Natural killer cell (primary cell): ENCODE data around the gene STK25. TPM values are rescaled to one million over a fixed set of nuclear protein-coding genes. Genes with fewer than 3 reads are reported as not detected.

Source experiments
- ATAC-seq, 3 donors: fragments of 150-1000 bp in 2 of 3; fragments of 200-7000 bp in 1 of 3; cut with Tn5 transposase; 1 replicate in 1 of 3; 2 replicates in 2 of 3; pipeline ENCODE4 v1.10.0; 2021; ENCODE audit warnings: mild to moderate bottlenecking in 2 of 3, moderate library complexity in 2 of 3
- DNase-seq, 2 donors: peaks; one replicate each; pipeline versions ENCODE4 v3.0.0 to v3.0.0-alpha.2; 2013 to 2021; ENCODE audit warnings: mixed read lengths in 1 of 2
- H3K27ac ChIP-seq: one replicate; pipeline ENCODE4 v1.5.1; 2013; ENCODE audit warnings: mild to moderate bottlenecking, low read length
- H3K27me3 ChIP-seq: one replicate; pipeline ENCODE4 v1.6.1; 2013; ENCODE audit warnings: low read length; ENCODE audit not compliant: control insufficient read depth, insufficient read depth
- H3K36me3 ChIP-seq: one replicate; pipeline ENCODE4 v1.6.1; 2013; ENCODE audit warnings: low read length; ENCODE audit not compliant: control insufficient read depth, insufficient read depth
- H3K4me1 ChIP-seq: one replicate; pipeline ENCODE4 v1.6.1; 2013; ENCODE audit warnings: low read length; ENCODE audit not compliant: control insufficient read depth, insufficient read depth
- H3K4me3 ChIP-seq: one replicate; pipeline ENCODE4 v1.5.1; 2013; ENCODE audit warnings: low read length
- H3K9me3 ChIP-seq: one replicate; pipeline ENCODE4 v1.6.1; 2013; ENCODE audit warnings: low read length; ENCODE audit not compliant: control insufficient read depth, insufficient read depth
- H3K27ac Mint-ChIP-seq, 2 donors: one replicate each; pipeline ENCODE4 v1.8.0; 2022; ENCODE audit warnings: mild to moderate bottlenecking in 2 of 2, mixed read lengths in 2 of 2, moderate library complexity in 1 of 2
- H3K27me3 Mint-ChIP-seq, 2 donors: one replicate each; pipeline ENCODE4 v1.8.0; 2022; ENCODE audit warnings: low read depth in 2 of 2, mixed read lengths in 2 of 2
- H3K36me3 Mint-ChIP-seq: one replicate; pipeline ENCODE4 v1.8.0; 2022; ENCODE audit warnings: mixed read lengths
- H3K4me1 Mint-ChIP-seq, 2 donors: one replicate each; pipeline ENCODE4 v1.8.0; 2022; ENCODE audit warnings: mixed read lengths in 2 of 2
- H3K4me3 Mint-ChIP-seq: one replicate; pipeline ENCODE4 v1.8.0; 2022; ENCODE audit warnings: mild to moderate bottlenecking, moderate library complexity, mixed read lengths
- H3K9me3 Mint-ChIP-seq, 2 donors: one replicate each; pipeline ENCODE4 v1.8.0; 2022; ENCODE audit warnings: mixed read lengths in 2 of 2
- CTCF ChIP-seq: fragments of 200-600 bp; IDR thresholded peaks from one replicate; pipeline ENCODE4 v1.8.0; 2022; ENCODE audit warnings: antibody characterized with exemption
- WGBS: methylation state at CpG from one replicate; pipeline ENCODE4 v1.1.7; 2013; ENCODE audit warnings: missing lambda C conversion rate; ENCODE audit not compliant: insufficient coverage; 5-methylcytosine and 5-hydroxymethylcytosine counted together
- intact Hi-C: fragments of 100-400 bp; cut with micrococcal nuclease; formaldehyde crosslinking; loops from one replicate; pipeline ENCODE4 v1.14.2; 2022
- total RNA-seq, 4 donors: library from RNA; stranded (reverse); fragments of 120-200 nt in 1 of 4; gene quantifications; one replicate each; pipeline versions ENCODE4 v1.2.3 to v1.2.4, GENCODE V29; 2013 to 2022

Gene STK25
- total RNA-seq, 3 donors from 2014 or later (not counting 1 experiment from before 2014, with no cell fraction given), result 110 to 140 (median 135) TPM

- Mint-ChIP-seq H3K36me3 (no peaks in the 10 kb centered on the region), H3K27me3 (peaks cover 0 to 8% of the 10 kb centered on the region in 2 donors), H3K4me3 (no peak overlapping the region), H3K27ac (no peak overlapping the region), H3K9me3 (no peaks in the 10 kb centered on the region), H3K4me1 (peaks cover 4 to 5% of the 10 kb centered on the region in 2 donors)
- peaks cover 12% of the 10 kb centered on the region for H3K4me1 ChIP-seq
- no peak for TF ChIP-seq CTCF
- H3K9me3 ChIP-seq, result no peaks in the 10 kb centered on the region
- no peak overlapping the region for H3K4me3 ChIP-seq
- ATAC-seq (no peak), DNase-seq (no peak)
- intact Hi-C loops, result no loop called here
- H3K27ac ChIP-seq, result no peak overlapping the region
- 95% methylated on average over 11 of the region's 11 CpGs for WGBS
- H3K36me3 ChIP-seq, result no peaks in the 10 kb centered on the region
- peaks cover 11% of the 10 kb centered on the region for H3K27me3 ChIP-seq
Observed at GRCh38 chr2:241539616-241540374, 31.4 kb upstream of the STK25 start.

- Mint-ChIP-seq H3K9me3 (no peaks in the 10 kb centered on the region), H3K4me1 (peaks cover 4 to 5% of the 10 kb centered on the region in 2 donors), H3K27me3 (peaks cover 5 to 12% of the 10 kb centered on the region in 2 donors), H3K27ac (no peak overlapping the region), H3K36me3 (no peaks in the 10 kb centered on the region), H3K4me3 (no peak overlapping the region)
- Histone ChIP-seq H3K27me3 (peaks cover 11% of the 10 kb centered on the region), H3K36me3 (no peaks in the 10 kb centered on the region), H3K4me1 (peaks cover 12% of the 10 kb centered on the region), H3K4me3 (no peak overlapping the region), H3K9me3 (no peaks in the 10 kb centered on the region), H3K27ac (no peak overlapping the region)
- 91% methylated on average over 15 of the region's 15 CpGs for WGBS
- intact Hi-C loops, result no loop called here
- DNase-seq (no peak), ATAC-seq (no peak)
- no peak for TF ChIP-seq CTCF
Observed at GRCh38 chr2:241538838-241539615, 30.6 kb upstream of the STK25 start.

- H3K27me3 Mint-ChIP-seq, result peaks cover 6 to 12% of the 10 kb centered on the region in 2 donors
- H3K27ac ChIP-seq, result no peak overlapping the region
- no peak for DNase-seq
- peaks cover 4 to 5% of the 10 kb centered on the region in 2 donors for H3K4me1 Mint-ChIP-seq
- H3K27ac Mint-ChIP-seq, result no peak overlapping the region
- WGBS, result 81% methylated on average over 12 of the region's 13 CpGs
- no peaks in the 10 kb centered on the region for H3K36me3 ChIP-seq
- H3K4me3 ChIP-seq, result no peak overlapping the region
- ATAC-seq, result no peak
- peaks cover 6% of the 10 kb centered on the region for H3K4me1 ChIP-seq
- peaks cover 2% of the 10 kb centered on the region for H3K27me3 ChIP-seq
- no peak overlapping the region for H3K4me3 Mint-ChIP-seq
- no peaks in the 10 kb centered on the region for H3K36me3 Mint-ChIP-seq
- H3K9me3 ChIP-seq, result no peaks in the 10 kb centered on the region
- no peak for TF ChIP-seq CTCF
- intact Hi-C loops, result no loop called here
- H3K9me3 Mint-ChIP-seq, result no peaks in the 10 kb centered on the region
Observed at GRCh38 chr2:241535871-241536655, 27.7 kb upstream of the STK25 start.
